ENCODE measurements around the gene UBB.

GRCh38 chr17:16371742-16372141 lies 9.1 kb upstream of the UBB start:
- TF ChIP-seq SIN3A (IDR thresholded peaks at IDR 0.05; ENCODE audit: borderline replicate concordance, insufficient read depth, low read length) = no peak
- no peak for TF ChIP-seq TAF1 (IDR thresholded peaks at IDR 0.05; ENCODE audit: borderline replicate concordance, insufficient read depth, low read length)
- TF ChIP-seq POLR2AphosphoS5 (IDR thresholded peaks at IDR 0.05; ENCODE audit: low read depth, low read length) = no peak
- no peak for TF ChIP-seq REST (IDR thresholded peaks at IDR 0.05; ENCODE audit: insufficient read depth in 1 of 2, low read depth in 2 of 2, low read length in 2 of 2)
- TF ChIP-seq FOXP2 (optimal IDR thresholded peaks at IDR 0.05; ENCODE audit: borderline replicate concordance, extremely low read depth, extremely low read length, insufficient read depth) = no peak
